ENCODE measurements around the gene VPS51.

VPS51 gene

DNA sequence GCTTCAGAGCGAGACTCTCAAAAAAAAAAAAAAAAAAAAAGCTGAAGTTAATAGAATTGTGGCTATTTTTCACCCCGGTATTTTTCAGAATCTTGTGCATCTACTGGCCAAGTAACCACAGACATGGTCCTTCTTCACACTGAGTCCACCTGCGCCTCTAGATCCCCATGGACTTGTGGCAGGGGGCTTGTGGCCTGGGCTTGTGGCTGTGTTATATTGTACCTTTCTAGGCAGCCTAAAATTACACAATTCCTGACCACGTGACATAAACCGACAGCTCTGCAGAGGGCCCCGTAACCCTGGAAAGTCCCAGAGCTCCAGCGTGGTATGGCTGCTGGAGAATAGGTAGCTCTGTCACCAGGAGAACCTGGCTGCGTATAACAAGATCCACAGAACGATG lies 26.8 kb upstream of the VPS51 start:
- no peak overlapping the region for H3K4me3 ChIP-seq (ENCODE audit: low read length)
- no peak for DNase-seq (ENCODE audit: low read depth, low spot score)

DNA sequence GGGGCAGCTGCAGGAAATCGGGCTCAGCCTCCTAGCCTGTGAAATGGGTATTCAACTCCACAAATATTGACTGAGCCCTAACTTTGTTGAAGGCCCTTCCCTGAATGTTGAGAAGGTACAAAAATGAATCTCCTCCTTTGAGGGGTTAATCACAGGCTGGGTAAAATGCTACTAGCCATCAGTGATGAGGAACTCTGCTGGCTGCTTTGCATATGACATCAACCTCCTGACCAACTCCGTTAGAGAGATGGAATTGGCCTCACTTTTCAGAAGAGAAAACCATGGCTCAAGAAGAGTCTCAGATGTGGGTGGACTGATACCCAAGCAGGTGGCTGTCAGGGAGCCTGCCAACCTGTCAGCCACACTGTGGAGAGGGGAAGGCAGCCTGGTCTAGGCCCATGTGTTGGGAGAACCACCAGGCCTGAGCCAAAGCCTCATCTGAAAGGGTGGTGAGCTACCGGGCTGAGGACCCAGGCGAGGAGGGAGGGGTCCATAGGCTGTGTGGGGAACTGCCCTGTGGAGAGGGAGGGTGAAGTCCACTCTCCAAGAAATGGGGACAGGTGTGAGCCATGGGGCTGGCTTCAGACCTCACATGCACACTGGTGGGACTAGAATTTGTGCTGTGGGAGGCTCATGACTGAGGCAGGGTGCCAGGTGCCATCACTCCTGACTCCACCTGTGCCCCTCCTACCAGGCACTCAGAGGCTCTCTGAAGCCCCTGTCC lies 23.9 kb upstream of the VPS51 start:
- no peak for DNase-seq (ENCODE audit: low read depth, low spot score)

DNA sequence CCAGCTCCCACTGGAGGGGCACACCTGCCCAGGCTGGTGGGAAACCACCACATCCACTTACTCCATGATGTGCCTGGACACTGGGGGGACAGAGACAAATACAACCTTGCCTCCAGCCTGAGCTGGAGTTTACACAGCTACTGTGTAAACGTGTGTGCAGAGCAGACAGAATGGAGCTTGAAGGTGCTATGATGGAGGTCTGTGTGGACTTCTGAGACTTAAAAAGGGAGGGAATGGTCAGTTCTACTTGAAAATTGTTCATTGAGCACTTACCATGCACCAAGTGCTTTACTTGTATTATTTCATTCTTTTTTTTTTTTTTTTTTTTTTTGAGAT lies 23.4 kb upstream of the VPS51 start:
- no peak overlapping the region for H3K4me3 ChIP-seq (ENCODE audit: low read length)
- no peak for DNase-seq (ENCODE audit: low read depth, low spot score)

More for the DNA sequence above, 23.9 kb upstream of the VPS51 start:
- H3K4me3 ChIP-seq (ENCODE audit: low read length): no peak overlapping the region

DNA sequence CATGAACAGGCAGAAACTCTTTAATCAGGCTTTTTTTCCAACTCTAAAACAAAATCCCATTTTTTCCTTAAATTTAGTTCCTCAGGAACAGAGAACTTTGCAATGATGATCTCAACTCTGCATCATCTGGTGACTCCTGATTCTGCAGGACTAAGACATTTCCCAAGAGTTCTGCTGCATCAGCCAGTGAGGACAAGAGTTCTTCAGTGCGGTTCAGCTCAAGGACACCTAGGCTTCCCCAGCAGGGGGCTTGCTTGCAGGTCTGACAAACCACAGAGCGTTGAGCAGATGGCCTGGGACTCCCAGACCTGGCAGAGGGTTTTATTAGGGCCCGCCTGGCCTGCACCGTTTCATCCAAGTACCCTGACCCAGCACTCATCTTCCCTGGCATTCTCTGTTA lies 18.6 kb upstream of the VPS51 start:
- no peak for DNase-seq (ENCODE audit: low read depth, low spot score)
- no peak overlapping the region for H3K4me3 ChIP-seq (ENCODE audit: low read length)

DNA sequence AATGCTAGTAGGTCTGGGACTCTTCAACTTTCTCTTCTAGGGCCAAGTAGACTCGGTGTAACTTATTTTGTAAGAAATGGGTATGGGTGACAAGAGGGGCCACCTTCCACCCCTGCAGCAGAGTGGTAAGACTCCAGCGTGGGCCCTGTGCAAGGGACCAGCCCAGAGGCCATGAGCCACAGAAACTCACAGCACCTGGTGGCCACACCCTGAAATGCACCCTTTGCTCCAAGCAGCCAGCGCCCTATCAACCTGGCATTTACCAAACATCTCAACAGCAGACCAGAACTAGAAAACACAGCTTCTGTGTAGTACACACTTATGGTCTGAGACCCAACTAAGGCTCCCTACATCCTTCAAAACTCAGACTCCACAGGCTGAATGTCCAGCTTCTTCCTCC lies 17.9 kb upstream of the VPS51 start:
- H3K4me3 ChIP-seq (ENCODE audit: low read length): no peak overlapping the region
- peak; percentile 56 for DNase-seq (ENCODE audit: low read depth, low spot score)

DNA sequence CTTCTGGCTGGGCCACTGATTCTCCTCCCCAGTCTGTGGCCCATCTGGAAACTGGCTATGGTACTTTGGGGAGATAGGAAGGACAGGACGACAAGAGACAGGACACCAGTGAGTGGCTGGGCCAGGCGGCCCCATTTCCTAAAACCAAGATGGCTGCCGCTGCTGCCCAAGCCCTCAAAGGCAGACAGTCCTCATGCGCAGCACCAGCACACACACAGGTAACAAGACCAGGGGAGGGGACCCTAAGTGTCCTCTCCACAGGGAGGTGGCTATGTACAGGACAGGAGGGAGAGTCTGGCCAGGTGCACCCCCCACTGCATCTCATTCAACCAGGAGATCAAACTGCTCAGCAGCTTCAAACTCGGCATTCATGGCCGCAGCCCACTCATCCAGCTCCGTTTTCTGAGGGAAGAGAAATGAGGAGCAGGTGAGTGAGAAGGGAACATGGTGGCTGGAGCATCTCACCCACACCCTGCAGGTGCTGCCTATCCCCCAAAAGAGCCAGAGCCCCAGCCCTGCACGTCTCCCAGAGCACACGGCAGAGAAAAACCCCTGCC lies 17.1 kb upstream of the VPS51 start:
- no peak for DNase-seq (ENCODE audit: low read depth, low spot score)
- no peak overlapping the region for H3K4me3 ChIP-seq (ENCODE audit: low read length)

DNA sequence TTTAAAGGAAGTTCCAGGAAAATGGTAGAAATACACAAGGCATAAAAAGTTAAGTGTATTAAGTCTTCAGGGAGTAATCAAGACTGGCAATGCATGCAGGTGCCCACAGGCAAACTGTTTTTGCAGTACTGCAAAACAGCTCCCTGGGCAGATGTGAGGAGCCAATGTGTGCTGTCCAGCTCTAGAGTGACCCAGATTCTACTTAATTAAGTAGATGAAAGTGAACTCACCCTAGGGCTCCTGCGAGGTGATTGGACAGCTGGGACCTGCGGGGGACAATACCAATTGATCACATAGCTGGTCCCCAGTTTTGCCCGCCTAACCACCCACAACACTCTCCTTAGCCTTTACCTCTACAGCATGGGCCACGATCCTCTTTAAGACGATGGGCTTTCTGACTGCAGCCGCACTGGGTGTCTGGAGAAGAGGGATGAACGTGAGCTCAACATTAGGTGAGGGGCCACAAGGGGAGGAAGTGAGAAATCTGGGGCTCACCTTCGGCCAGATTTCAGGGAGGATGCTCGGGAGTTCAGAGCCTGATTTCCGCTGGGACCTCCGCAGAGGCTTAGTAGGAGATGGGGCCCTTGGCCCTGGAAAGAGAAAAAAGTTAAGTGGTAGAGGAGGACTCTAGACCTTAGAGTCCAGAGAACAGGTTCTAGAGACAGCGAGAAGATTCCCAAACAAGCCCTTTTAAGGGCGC lies 12.7 kb upstream of the VPS51 start:
- DNase-seq (ENCODE audit: low read depth, low spot score): no peak
- H3K4me3 ChIP-seq (ENCODE audit: low read length): peak overlapping the region; percentile 99

DNA sequence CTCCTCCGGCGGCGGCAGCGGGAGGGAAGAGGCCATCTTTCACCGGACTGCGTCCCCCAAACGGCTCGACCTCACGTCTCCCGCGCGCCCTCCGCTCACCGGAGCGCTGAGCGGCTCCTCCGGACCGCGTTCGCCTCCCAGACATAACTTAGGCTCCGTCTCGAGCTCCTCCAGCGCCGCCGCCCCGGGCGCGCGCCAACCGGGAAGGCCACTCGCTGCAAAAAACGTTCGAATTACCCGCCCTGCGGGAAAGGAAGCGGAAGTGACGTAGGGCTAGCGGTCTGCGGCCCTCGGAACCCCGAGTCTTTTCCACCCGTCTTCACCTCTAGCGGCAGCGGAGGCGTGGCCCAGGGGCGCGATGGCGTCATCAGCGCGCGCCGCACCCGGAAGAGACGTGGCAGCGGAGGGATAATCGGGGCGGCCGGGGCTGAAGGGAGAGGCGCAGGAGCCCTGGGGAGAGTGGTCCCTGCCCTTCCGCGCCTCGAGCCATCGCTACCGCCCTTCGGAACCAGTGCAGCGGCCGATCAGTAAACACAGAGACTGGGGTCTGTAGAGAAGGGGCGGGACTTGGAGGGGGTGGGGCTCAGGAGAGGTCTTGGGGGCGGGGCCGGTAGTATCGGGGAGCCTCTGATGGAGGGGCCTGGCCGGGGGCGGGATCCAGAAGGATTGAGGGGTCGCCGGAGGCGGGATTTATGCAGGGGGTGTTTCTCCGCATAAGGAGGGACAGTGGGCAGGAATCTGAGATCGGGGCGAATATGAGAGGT lies 12.0 kb upstream of the VPS51 start, which contains the start of the genes CDCA5 and ZFPL1:
CDCA5 (minus strand) TSS at position 207 of the 764 bp plus-strand sequence; CDS start at position 145, 62 bp downstream.
ZFPL1 (plus strand) TSS at position 389 of the 764 bp plus-strand sequence. CDS start 477 bp downstream, outside the sequence.
- H3K4me3 ChIP-seq (ENCODE audit: low read length): peak within 1 kb of the TSS; percentile 99
- DNase-seq (ENCODE audit: low read depth, low spot score): peak; percentile 94

DNA sequence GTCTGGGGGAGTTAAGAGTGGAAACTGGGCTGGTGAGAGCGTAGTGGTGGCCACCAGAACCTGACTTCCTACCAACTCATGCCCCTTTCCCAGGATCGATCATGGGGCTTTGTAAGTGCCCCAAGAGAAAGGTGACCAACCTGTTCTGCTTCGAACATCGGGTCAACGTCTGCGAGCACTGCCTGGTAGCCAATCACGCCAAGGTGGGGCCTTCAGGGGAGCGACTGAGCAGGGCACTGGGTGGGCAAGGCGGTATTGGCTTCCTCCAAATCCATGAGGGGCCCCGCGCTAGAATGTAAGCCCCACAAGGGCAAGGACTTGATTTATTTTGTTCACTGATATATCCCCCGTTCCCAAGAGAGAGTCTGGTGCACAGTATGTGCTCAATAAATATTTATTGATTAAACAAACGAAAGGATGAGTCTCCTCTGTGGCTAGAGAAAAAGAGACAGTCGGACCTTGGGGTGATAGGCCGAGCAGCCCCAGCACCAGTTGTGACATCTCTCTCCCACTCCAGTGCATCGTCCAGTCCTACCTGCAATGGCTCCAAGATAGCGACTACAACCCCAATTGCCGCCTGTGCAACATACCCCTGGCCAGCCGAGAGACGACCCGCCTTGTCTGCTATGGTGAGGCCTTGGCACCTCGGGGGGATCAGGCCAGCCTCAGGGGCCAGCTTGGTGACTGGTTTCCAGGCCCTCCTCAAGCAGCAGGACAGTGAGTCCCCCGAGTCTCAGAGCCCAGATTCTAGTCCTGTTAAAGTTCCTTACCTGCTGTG lies 11.2 kb upstream of the VPS51 start:
- DNase-seq (ENCODE audit: low read depth, low spot score): no peak
- peak overlapping the region; percentile 99 for H3K4me3 ChIP-seq (ENCODE audit: low read length)

DNA sequence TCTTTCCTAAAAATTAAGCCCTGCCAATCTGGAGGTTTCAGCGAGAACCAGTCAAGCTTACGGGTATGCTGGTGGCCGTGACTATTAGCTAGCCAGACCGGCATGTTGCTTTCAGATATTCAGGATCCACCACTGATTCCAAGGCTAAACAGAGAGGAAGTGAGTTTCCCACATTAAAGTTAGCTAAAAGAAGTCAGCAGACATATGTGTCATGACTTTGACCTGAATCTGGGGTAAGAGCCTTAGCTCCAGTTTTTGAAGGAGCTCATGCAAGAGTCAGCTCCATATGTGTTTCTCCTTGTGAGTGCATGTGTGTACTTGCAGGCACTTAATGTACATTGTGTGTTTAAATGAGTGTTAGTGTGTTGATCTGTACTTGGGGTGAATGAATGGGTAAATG lies 10.6 kb upstream of the VPS51 start:
- DNase-seq (ENCODE audit: low read depth, low spot score): no peak
- no peak overlapping the region for H3K4me3 ChIP-seq (ENCODE audit: low read length)

DNA sequence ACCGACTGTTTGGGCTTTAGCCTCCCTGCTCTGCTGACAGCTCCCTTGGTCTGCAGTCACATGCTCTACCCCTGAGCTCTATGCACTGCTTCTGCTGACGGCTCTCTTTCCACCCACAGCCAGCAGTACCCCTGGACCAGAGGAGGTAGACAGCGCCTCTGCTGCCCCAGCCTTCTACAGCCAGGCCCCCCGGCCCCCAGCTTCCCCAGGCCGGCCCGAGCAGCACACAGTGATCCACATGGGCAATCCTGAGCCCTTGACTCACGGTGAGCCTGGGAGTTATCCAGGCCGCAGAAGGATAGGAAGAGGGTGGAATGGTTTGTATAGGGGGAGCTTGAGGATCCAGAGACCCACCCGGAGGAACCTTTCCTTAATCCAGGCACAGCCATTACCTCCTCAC lies 9.2 kb upstream of the VPS51 start:
- H3K4me3 ChIP-seq (ENCODE audit: low read length): no peak overlapping the region
- no peak for DNase-seq (ENCODE audit: low read depth, low spot score)

DNA sequence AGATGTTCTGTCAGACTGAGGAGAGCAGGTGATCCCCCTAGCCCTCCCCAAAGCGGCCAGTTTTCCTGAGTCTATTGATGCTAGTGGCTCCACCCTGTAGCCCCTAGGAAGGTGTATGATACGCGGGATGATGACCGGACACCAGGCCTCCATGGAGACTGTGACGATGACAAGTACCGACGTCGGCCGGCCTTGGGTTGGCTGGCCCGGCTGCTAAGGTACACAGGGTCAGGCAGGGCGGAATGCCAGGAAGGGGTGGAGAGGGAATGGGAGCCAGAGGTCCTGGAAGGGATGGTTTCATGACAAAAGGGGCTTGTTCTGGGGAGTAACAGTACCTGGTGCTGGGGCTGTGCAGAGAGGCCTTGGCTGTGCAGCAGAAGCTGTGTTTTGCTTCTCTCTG lies 8.8 kb upstream of the VPS51 start:
- H3K4me3 ChIP-seq (ENCODE audit: low read length): no peak overlapping the region
- DNase-seq (ENCODE audit: low read depth, low spot score): no peak

DNA sequence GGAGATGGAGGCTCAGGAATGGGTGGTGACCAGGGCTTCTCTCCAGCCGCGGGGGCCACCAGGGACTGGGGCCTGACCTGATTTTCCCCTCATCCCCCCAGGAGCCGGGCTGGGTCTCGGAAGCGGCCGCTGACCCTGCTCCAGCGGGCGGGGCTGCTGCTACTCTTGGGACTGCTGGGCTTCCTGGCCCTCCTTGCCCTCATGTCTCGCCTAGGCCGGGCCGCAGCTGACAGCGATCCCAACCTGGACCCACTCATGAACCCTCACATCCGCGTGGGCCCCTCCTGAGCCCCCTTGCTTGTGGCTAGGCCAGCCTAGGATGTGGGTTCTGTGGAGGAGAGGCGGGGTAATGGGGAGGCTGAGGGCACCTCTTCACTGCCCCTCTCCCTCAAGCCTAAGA lies 8.2 kb upstream of the VPS51 start:
- no peak overlapping the region for H3K4me3 ChIP-seq (ENCODE audit: low read length)
- DNase-seq (ENCODE audit: low read depth, low spot score): no peak

DNA sequence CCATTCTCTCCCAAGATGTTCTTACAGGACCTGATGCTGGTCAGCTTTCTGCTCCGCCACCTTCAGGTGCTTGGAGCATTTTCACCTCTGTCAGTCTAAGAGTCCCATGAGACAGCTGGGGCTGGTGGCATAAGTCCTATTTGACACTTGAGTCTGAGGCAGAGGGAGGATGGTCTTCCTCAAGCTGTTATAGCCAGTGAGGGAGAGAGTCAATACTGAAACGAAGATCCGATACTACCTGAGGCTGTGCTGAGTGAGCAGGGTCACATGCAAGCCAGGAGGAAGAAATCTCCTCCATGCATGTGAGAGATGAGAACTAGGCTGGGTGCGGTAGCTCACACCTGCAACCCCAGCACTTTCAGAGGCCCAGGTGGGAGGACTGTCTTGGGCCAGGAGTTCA lies 6.4 kb upstream of the VPS51 start:
- no peak overlapping the region for H3K4me3 ChIP-seq (ENCODE audit: low read length)

DNA sequence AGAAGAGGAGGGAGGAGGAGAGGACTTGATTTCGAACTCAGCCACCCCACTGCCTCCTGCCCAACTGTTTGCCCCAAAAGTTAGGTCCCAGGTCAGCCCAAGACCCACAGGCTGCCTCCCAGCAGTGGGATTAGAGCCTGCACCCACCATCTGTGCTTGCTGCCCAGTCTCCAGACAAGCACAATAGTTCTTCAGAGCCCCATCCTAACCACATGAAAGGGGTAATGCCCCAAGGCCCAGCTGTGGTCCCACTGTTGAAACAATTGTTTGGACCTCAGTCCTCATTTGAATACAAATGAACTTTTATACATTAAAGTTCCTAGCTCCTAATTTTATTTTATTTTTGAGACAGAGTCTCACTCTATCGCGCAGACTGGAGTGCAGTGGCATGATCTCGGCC lies 5.4 kb upstream of the VPS51 start:
- H3K4me3 ChIP-seq (ENCODE audit: low read length): no peak overlapping the region
- no peak for DNase-seq (ENCODE audit: low read depth, low spot score)

More for the DNA sequence above, 6.4 kb upstream of the VPS51 start:
- DNase-seq (ENCODE audit: low read depth, low spot score): no peak

DNA sequence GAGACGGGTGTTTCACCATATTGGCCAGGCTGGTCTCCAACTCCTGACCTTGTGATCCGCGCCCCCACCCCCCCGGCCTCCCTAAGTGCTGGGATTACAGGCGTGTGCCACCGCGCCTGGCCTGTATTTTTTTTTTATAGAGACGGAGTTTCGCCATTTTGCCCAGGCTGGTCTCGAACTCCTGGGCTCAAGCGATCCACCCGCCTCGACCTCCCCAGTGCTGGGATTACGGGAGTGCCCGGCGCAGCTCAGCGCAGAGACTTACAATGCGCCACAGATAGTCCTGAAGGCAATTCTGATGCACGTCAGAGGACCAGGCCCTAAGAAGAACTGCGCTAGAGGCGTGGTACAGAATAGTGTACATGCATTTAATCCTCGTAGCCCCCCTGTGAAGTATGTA lies 587 bp upstream of the VPS51 start:
- no peak for DNase-seq (ENCODE audit: low read depth, low spot score)
- peak overlapping the region; percentile 92 for H3K4me3 ChIP-seq (ENCODE audit: low read length)

DNA sequence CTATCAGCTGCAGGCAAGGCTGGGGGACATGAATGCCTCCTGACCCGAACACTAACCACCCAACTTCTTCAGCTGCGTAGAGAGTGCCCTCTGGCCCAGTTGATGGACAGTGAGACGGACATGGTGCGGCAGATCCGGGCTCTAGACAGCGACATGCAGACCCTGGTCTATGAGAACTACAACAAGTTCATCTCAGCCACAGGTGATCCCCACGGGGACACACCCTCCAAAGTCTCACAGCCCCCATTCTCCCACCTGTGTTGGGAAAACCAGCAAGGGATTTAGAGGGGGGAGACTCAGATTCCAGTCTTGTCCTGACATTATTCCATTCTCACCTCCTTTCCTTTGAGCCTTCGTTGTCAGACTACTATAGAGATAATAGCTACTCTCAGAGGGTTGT lies 912 bp downstream of the VPS51 start:
- peak overlapping the region; percentile 92 for H3K4me3 ChIP-seq (ENCODE audit: low read length)

DNA sequence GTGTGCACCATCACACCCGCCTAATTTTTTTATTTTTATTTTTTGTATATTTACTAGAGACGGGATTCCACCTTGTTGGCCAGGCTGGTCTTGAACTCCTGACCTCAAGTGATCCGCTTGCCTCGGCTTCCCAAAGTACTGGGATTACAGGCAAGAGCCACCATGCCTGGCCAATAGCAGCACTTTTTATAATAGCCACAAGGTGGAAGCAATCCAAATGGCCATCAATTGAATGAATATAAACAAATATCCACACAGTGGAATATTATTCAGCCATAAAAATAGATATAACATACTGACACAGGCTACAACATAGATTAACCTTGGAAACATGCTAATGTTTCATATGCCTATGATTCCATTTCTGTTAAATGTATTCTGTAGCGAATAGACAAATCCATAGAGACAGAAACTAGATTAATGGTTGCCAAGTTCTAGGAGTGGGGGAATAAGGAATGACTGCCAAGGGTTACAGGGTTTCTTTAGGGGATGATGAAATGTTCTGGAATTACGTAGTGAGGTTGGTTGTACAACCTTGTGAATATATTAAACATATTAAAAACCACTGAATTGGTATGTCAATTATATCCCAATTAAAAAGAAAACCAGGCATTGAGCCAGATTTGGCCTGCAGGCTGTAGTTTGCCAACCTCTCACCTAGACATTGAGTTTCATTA lies 4.8 kb downstream of the VPS51 start:
- no peak for DNase-seq (ENCODE audit: low read depth, low spot score)
- H3K4me3 ChIP-seq (ENCODE audit: low read length): no peak overlapping the region

More for the DNA sequence above, 912 bp downstream of the VPS51 start:
- DNase-seq (ENCODE audit: low read depth, low spot score): no peak
